HEK293 (cell line): ENCODE data around the gene PACRG.
A peak's percentile ranks its signal among the peaks of the same experiment; 100 is the strongest.

Experiments
- GLI2 ChIP-seq: fragments of 450-650 bp; formaldehyde crosslinking; IDR thresholded peaks from 2 replicates; pipeline ENCODE4; 2017; ENCODE audit warnings: missing biosample characterization, missing genetic modification characterization, low read depth, borderline replicate concordance
- RBAK ChIP-seq: fragments of 450-650 bp; formaldehyde crosslinking; IDR thresholded peaks from 2 replicates; pipeline ENCODE4 v1.5.1; 2016; ENCODE audit warnings: missing biosample characterization, missing genetic modification characterization
- SP2 ChIP-seq: fragments of 450-650 bp; formaldehyde crosslinking; IDR thresholded peaks from 2 replicates; pipeline ENCODE4 v1.5.1; 2016; ENCODE audit warnings: missing biosample characterization, missing genetic modification characterization
- SP3 ChIP-seq: fragments of 450-650 bp; formaldehyde crosslinking; IDR thresholded peaks from 2 replicates; pipeline ENCODE4 v1.5.1; 2016; ENCODE audit warnings: missing biosample characterization, missing genetic modification characterization
- ZBTB7A ChIP-seq: fragments of 450-650 bp; formaldehyde crosslinking; IDR thresholded peaks from 2 replicates; pipeline ENCODE4 v1.5.1; 2016; ENCODE audit warnings: low read depth, missing biosample characterization, missing genetic modification characterization
- ZBTB8A ChIP-seq: fragments of 450-650 bp; formaldehyde crosslinking; IDR thresholded peaks from 2 replicates; pipeline ENCODE4 v1.5.1; 2016; ENCODE audit warnings: missing biosample characterization, missing genetic modification characterization
- ZNF10 ChIP-seq: fragments of 450-650 bp; formaldehyde crosslinking; IDR thresholded peaks from 2 replicates; pipeline ENCODE4 v1.5.1; 2017; ENCODE audit warnings: missing biosample characterization, missing genetic modification characterization
- ZNF140 ChIP-seq: fragments of 450-650 bp; formaldehyde crosslinking; IDR thresholded peaks from 2 replicates; pipeline ENCODE4 v1.5.1; 2016; ENCODE audit warnings: missing biosample characterization, missing genetic modification characterization
- ZNF174 ChIP-seq: fragments of 450-650 bp; formaldehyde crosslinking; IDR thresholded peaks from 2 replicates; pipeline ENCODE4 v1.5.0; 2017; ENCODE audit warnings: missing biosample characterization, mild to moderate bottlenecking, missing genetic modification characterization
- ZNF2 ChIP-seq: fragments of 450-650 bp; formaldehyde crosslinking; IDR thresholded peaks from 2 replicates; pipeline ENCODE4 v1.5.1; 2016; ENCODE audit warnings: missing biosample characterization, missing genetic modification characterization
- ZNF24 ChIP-seq: fragments of 450-650 bp; formaldehyde crosslinking; IDR thresholded peaks from 2 replicates; pipeline ENCODE4 v1.5.1; 2016; ENCODE audit warnings: missing biosample characterization, missing genetic modification characterization
- ZNF266 ChIP-seq: fragments of 450-650 bp; formaldehyde crosslinking; IDR thresholded peaks from 2 replicates; pipeline ENCODE4 v1.5.1; 2016; ENCODE audit warnings: missing biosample characterization, missing genetic modification characterization, low read depth
- ZNF274 ChIP-seq, 2 experiments: fragments of 200-500 bp in 1 of 2; fragments of 450-650 bp in 1 of 2; sonication (Bioruptor generic) in 1 of 2; formaldehyde crosslinking in 1 of 2; IDR thresholded peaks; 2 replicates each; pipeline versions ENCODE4 v1.5.1 to v1.6.1; 2014 to 2016; ENCODE audit warnings: borderline replicate concordance in 1 of 2, inconsistent platforms in 1 of 2, low read length in 1 of 2, missing biosample characterization in 1 of 2, missing genetic modification characterization in 1 of 2
- ZNF311 ChIP-seq: fragments of 450-650 bp; formaldehyde crosslinking; IDR thresholded peaks from 2 replicates; pipeline ENCODE4 v1.5.1; 2017; ENCODE audit warnings: missing biosample characterization, missing genetic modification characterization, borderline replicate concordance
- ZNF394 ChIP-seq: fragments of 450-650 bp; formaldehyde crosslinking; IDR thresholded peaks from 2 replicates; pipeline ENCODE4 v1.5.1; 2016; ENCODE audit warnings: missing biosample characterization, missing genetic modification characterization, mild to moderate bottlenecking, moderate library complexity, borderline replicate concordance
- ZNF398 ChIP-seq: fragments of 450-650 bp; formaldehyde crosslinking; IDR thresholded peaks from 2 replicates; pipeline ENCODE4 v1.5.1; 2017; ENCODE audit warnings: missing biosample characterization, missing genetic modification characterization
- ZNF510 ChIP-seq: fragments of 450-650 bp; formaldehyde crosslinking; IDR thresholded peaks from 2 replicates; pipeline ENCODE4 v1.5.1; 2018; ENCODE audit warnings: mild to moderate bottlenecking, missing genetic modification characterization, missing biosample characterization; ENCODE audit not compliant: insufficient replicate concordance
- ZNF513 ChIP-seq: fragments of 450-650 bp; IDR thresholded peaks from 2 replicates; pipeline ENCODE4 v1.5.1; 2018; ENCODE audit warnings: missing biosample characterization, missing genetic modification characterization
- ZNF530 ChIP-seq: fragments of 450-650 bp; formaldehyde crosslinking; IDR thresholded peaks from 2 replicates; pipeline ENCODE4 v1.5.1; 2016; ENCODE audit warnings: low read depth, missing biosample characterization, missing genetic modification characterization
- ZNF558 ChIP-seq: fragments of 450-650 bp; formaldehyde crosslinking; IDR thresholded peaks from 2 replicates; pipeline ENCODE4 v1.5.1; 2016; ENCODE audit warnings: missing biosample characterization, missing genetic modification characterization
- ZNF623 ChIP-seq: fragments of 450-650 bp; formaldehyde crosslinking; IDR thresholded peaks from 2 replicates; pipeline ENCODE4 v1.5.1; 2016; ENCODE audit warnings: missing biosample characterization, missing genetic modification characterization
- ZNF776 ChIP-seq: fragments of 450-650 bp; formaldehyde crosslinking; IDR thresholded peaks from 2 replicates; pipeline ENCODE4 v1.5.0; 2017; ENCODE audit warnings: missing biosample characterization, missing genetic modification characterization, borderline replicate concordance
- ZXDB ChIP-seq: fragments of 450-650 bp; formaldehyde crosslinking; IDR thresholded peaks from 2 replicates; pipeline ENCODE4 v1.5.1; 2016; ENCODE audit warnings: missing biosample characterization, missing genetic modification characterization
- TF ChIP-seq, protein P1 (sequence below): fragments of 450-650 bp; formaldehyde crosslinking; IDR thresholded peaks from 2 replicates; pipeline ENCODE4 v1.5.1; 2016; ENCODE audit warnings: missing biosample characterization, missing genetic modification characterization
- TF ChIP-seq, protein P2 (sequence below): fragments of 450-650 bp; formaldehyde crosslinking; IDR thresholded peaks from 2 replicates; pipeline ENCODE4 v1.5.1; 2016; ENCODE audit warnings: missing biosample characterization, missing genetic modification characterization
- TF ChIP-seq, protein P3 (sequence below): fragments of 450-650 bp; formaldehyde crosslinking; IDR thresholded peaks from 2 replicates; pipeline ENCODE4 v1.5.1; 2016; ENCODE audit warnings: missing biosample characterization, missing genetic modification characterization

The PACRG gene

GRCh38 chr6:162727322-162728182 is at the start of gene PACRG, which contains the start of gene PRKN (continued):
- TF ChIP-seq ZNF266 (tag by site-specific recombination) (no peak), ZNF513 (tag by site-specific recombination) (no peak), ZXDB (tag by site-specific recombination) (no peak; the same call in none of the 2 replicates), ZBTB8A (tag by site-specific recombination) (peak; percentile 45; the same call in 1 of the 2 replicates), ZNF174 (tag by site-specific recombination) (no peak), ZNF10 (tag by site-specific recombination) (peak; percentile 67; the same call in 1 of the 2 replicates), ZNF311 (no peak), ZNF510 (tag by site-specific recombination) (no peak), SP3 (tag by site-specific recombination) (peak; percentile 95), ZNF2 (no peak), ZNF140 (tag by site-specific recombination) (no peak), RBAK (tag by site-specific recombination) (no peak), ZNF24 (no peak), ZNF530 (tag by site-specific recombination) (no peak), ZNF558 (tag by site-specific recombination) (no peak), ZNF394 (tag by site-specific recombination) (no peak), ZBTB7A (0 out of 2 replicates have a peak, but pooled peaks have one; percentile 12), ZNF398 (tag by site-specific recombination) (peak; percentile 43; the same call in 1 of the 2 replicates), ZNF274 (IDR thresholded peaks at IDR 0.05; ENCODE audit: low read length) (no peak), ZNF274 (tag by site-specific recombination; IDR thresholded peaks at IDR 0.05; ENCODE audit: borderline replicate concordance) (no peak), SP2 (tag by site-specific recombination) (peak; percentile 70), ZNF623 (tag by site-specific recombination) (no peak), ZNF776 (no peak), GLI2 (tag by site-specific recombination) (no peak)
- TF ChIP-seq, protein P1, sequence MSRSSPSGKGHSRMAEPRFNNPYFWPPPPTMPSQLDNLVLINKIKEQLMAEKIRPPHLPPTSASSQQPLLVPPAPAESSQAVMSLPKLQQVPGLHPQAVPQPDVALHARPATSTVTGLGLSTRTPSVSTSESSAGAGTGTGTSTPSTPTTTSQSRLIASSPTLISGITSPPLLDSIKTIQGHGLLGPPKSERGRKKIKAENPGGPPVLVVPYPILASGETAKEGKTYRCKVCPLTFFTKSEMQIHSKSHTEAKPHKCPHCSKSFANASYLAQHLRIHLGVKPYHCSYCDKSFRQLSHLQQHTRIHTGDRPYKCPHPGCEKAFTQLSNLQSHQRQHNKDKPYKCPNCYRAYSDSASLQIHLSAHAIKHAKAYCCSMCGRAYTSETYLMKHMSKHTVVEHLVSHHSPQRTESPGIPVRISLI (tag by site-specific recombination), result no peak
- TF ChIP-seq, protein P2, sequence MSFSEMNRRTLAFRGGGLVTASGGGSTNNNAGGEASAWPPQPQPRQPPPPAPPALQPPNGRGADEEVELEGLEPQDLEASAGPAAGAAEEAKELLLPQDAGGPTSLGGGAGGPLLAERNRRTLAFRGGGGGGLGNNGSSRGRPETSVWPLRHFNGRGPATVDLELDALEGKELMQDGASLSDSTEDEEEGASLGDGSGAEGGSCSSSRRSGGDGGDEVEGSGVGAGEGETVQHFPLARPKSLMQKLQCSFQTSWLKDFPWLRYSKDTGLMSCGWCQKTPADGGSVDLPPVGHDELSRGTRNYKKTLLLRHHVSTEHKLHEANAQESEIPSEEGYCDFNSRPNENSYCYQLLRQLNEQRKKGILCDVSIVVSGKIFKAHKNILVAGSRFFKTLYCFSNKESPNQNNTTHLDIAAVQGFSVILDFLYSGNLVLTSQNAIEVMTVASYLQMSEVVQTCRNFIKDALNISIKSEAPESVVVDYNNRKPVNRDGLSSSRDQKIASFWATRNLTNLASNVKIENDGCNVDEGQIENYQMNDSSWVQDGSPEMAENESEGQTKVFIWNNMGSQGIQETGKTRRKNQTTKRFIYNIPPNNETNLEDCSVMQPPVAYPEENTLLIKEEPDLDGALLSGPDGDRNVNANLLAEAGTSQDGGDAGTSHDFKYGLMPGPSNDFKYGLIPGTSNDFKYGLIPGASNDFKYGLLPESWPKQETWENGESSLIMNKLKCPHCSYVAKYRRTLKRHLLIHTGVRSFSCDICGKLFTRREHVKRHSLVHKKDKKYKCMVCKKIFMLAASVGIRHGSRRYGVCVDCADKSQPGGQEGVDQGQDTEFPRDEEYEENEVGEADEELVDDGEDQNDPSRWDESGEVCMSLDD (tag by site-specific recombination), result 0 out of 2 replicates have a peak, but pooled peaks have one; percentile 27
- TF ChIP-seq, protein P3, sequence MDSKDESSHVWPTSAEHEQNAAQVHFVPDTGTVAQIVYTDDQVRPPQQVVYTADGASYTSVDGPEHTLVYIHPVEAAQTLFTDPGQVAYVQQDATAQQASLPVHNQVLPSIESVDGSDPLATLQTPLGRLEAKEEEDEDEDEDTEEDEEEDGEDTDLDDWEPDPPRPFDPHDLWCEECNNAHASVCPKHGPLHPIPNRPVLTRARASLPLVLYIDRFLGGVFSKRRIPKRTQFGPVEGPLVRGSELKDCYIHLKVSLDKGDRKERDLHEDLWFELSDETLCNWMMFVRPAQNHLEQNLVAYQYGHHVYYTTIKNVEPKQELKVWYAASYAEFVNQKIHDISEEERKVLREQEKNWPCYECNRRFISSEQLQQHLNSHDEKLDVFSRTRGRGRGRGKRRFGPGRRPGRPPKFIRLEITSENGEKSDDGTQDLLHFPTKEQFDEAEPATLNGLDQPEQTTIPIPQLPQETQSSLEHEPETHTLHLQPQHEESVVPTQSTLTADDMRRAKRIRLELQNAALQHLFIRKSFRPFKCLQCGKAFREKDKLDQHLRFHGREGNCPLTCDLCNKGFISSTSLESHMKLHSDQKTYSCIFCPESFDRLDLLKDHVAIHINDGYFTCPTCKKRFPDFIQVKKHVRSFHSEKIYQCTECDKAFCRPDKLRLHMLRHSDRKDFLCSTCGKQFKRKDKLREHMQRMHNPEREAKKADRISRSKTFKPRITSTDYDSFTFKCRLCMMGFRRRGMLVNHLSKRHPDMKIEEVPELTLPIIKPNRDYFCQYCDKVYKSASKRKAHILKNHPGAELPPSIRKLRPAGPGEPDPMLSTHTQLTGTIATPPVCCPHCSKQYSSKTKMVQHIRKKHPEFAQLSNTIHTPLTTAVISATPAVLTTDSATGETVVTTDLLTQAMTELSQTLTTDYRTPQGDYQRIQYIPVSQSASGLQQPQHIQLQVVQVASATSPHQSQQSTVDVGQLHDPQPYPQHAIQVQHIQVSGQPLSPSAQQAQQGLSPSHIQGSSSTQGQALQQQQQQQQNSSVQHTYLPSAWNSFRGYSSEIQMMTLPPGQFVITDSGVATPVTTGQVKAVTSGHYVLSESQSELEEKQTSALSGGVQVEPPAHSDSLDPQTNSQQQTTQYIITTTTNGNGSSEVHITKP (tag by site-specific recombination), result peak; percentile 48
